Stimulated activated CD4-positive, alpha-beta T cell treated with anti-CD3 and anti-CD28 coated beads, Interleukin-12 subunit alpha, Interleukin-12 subunit beta, amount 100 ng/mL, for 4 hours (primary cell): ENCODE measurements around the gene PNLIPRP3.
A peak's percentile ranks its signal among the peaks of the same experiment; 100 is the strongest.
"Not testable (repeated sequence)": the region's sequence is repeated elsewhere in the genome, so short reads cannot be mapped to it uniquely, and the experiment has no call there.

Experiments
- DNase-seq: peaks from one replicate; pipeline ENCODE4 v3.0.0-alpha.2; 2020

Gene PNLIPRP3

GRCh38 chr10:116427671-116428070 is at the start of gene PNLIPRP3:
PNLIPRP3 (plus strand) TSS chr10:116427847; CDS start chr10:116428013, 166 bp downstream.
- no peak for DNase-seq

DNA sequence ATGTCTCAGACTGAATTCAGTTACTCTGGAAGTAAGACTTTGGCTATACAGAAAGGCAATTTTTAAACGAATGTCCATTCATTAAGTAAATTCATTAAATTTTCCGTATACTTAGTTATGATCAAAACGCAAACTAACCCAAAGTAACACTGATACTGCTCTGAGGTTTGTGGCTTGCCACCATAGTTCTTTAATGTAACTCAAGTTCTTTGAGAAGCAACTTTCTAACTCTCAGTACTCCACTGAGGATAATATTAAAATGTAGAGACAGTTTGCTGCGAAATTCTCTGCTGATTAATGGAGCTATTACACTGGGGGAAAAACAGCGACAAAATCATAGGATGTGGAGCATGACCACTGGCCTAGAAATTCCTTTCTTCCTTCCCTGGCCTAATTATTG is 45.4 kb upstream of the PNLIPRP3 start:
- DNase-seq = no peak

DNA sequence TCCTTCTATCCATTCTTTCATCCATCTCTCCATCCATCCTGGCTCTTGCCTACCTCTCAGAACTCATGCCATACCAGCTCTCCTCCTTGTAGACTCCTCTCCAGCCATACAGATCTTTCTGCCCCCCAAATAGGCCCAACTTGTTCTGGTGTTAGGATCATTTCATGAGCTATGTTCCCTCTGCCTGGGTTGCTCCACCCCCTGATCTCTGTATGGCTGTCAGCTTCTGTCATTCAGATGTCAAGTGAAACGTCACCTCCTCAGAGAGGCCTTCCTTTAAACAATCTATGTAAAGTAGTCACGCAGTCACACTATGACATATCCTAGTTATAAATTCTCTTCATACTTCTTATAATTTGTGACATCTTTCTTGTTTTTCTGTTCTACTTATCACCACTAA is 42.3 kb upstream of the PNLIPRP3 start:
- DNase-seq = no peak

DNA sequence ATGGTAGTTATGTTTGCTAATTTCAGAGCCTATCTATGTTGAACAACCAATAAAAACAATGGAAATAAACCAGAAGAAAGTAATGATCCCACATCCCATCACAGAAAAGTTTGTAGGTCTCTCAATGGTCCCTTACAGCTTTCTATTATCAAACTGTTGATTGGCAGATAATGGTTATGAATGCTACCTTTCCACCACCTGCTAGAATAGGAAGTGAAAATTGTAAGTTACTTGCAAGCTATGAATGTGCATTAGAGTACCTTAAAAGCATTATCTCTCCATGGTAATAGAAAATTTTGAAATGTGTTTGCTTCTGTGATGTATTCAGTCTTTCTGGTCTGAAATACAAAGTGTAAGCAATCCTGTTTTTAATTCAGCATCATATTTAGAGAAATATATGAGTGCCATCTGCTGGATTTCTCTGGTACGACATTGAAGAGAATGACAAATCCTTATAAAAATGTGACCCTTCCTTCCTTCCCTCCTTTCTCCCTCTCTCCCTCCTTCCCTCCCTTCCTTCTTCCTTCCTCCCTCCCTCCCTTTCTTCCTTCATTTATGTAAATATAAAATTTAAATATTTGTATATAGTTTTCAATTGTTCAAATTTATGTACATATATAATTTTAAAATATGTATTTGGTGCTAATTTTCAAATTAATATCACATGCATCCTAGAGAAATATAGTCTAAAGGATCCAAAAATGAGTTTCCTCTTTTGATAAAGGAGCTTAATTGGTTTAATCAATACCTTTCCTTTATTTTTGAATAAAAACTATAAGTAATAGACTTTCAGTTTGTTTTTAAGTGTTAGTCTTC is 41.4 kb upstream of the PNLIPRP3 start:
- DNase-seq = no peak

GRCh38 chr10:116393246-116393831 is 34.3 kb upstream of the PNLIPRP3 start:
- DNase-seq = not testable (repeated sequence)

GRCh38 chr10:116395223-116395985 is 32.2 kb upstream of the PNLIPRP3 start:
- DNase-seq = no peak

DNA sequence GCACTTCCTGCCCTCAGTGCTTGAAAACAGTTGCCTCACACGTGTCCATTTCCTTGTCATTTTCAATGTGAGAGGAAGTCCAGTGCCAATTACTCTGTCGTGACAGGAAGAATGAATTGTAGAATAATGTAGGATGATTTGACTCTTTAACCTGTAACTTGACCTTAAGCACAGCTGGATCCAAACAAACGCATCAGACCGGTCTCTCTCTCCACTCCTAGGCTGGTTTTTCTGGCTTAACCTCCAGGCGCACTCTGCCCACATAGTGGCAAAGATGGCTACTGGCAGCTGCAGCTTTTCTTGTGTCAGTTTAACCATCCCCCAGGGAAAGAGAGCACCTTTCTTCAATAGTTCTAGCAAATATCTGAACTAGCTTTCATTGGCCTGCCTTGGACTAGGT is 29.4 kb upstream of the PNLIPRP3 start:
- no peak for DNase-seq

- no peak for DNase-seq
These were observed 24.8 kb upstream of the PNLIPRP3 start for GRCh38 chr10:116402858-116403257.

DNA sequence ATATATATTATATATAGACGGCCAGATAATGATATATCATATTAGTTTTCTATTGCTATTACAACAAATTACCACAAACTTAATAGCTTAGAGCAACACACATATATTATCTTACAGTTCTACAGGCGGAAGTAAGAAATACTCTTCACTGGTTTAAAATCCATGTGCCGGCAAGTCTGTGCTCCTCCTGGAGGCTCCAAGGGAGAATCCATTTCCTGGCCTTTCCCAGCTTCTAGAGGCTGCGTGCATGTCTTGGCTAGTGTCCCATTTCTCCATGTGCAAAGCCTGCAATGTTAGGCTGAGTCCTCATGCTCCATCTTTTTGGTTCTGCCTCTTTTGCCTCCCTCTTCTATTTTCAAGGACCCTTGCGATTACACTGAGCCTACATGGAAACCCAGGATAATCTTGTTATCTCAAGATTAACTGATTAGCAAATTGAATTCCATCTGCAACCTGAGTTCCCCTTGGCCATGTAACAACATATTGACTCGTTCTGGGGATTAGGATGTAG is 23.9 kb upstream of the PNLIPRP3 start:
- DNase-seq = no peak

DNA sequence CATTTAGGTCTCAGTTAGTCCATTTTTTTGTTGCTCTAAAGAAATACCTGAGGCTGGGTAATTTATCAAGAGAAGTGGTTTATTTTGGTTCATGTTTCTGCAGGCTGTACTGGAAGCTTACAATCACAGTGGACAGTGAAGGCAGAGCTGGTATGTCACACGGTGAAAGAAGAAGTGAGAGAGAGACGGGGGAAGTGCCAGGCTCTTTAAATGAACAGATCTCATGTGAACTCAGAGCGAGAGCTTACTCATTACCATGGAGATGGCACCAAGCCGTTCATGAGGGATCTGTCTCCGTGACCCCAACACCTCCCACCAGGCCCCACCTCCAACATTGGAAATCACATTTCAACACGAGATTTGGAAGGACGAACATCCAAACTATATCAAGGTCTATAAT is 18.9 kb upstream of the PNLIPRP3 start:
- DNase-seq = no peak

- no peak for DNase-seq
These were observed 17.3 kb upstream of the PNLIPRP3 start for GRCh38 chr10:116410351-116410750.

GRCh38 chr10:116417821-116418220 is 9.8 kb upstream of the PNLIPRP3 start:
- no peak for DNase-seq

DNA sequence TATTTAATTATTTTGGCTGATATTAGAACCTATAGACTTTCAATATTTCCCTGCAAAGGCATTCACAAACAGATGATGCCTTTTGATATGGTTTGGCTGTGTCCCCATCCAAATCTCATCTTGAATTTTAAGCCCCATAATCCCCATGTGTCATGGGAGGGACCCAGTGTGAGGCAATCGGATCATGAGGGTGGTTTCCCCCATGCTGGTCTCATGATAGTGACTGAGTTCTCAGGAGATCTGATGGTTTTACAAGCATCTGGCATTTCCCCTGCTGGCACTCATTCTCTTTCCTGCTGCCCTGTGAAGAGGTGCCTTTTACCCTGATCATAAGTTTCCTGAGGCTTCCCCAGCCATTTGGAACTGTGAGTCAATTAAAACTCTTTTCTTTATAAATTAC is 9.3 kb upstream of the PNLIPRP3 start:
- DNase-seq = no peak

GRCh38 chr10:116421815-116422214 is 5.8 kb upstream of the PNLIPRP3 start:
- no peak for DNase-seq

GRCh38 chr10:116429288-116429977 is 1.8 kb downstream of the PNLIPRP3 start:
- DNase-seq = no peak

- no peak for DNase-seq
These were observed 2.6 kb downstream of the PNLIPRP3 start for GRCh38 chr10:116430288-116430687.

- no peak for DNase-seq
These were observed 4.0 kb downstream of the PNLIPRP3 start for GRCh38 chr10:116431598-116431997.

DNA sequence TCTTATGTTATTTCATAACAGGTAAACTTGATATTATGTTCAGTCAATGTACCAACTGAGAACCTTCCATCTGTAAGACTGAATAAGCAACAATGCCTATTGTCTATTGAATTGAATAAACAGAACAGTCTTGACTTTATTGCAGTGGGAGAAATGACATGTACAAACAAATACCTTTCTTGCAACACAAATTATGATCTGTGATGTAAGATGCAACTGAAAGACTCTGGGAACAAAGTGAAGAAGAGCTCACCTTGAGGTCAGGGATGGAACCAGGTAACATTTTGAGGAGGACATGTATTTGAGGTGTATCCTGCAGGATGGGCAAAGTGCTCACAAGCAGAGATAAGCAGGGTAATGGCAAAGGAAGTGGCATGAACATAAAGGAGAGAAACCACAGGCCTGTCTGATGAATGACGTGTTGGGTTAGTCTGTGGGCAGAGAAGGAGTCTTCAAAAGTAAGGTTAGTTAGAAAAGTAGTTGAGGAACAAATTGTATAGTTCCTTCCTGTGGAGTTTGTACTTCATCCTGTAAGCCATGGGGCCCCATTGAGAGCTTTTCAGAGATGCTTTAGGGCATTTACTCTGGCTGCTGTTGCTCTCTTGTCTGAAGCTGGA is 9.5 kb downstream of the PNLIPRP3 start:
- no peak for DNase-seq

GRCh38 chr10:116440330-116441030 is 12.8 kb downstream of the PNLIPRP3 start:
- DNase-seq = no peak

- DNase-seq = peak; percentile 1
These were observed 17.0 kb downstream of the PNLIPRP3 start for GRCh38 chr10:116444527-116445142.

GRCh38 chr10:116450861-116451260 is 23.2 kb downstream of the PNLIPRP3 start:
- DNase-seq = no peak
